EH (cell line): ENCODE results near the gene KRT86.
"Not testable (repeated sequence)": the region's sequence is repeated elsewhere in the genome, so short reads cannot be mapped to it uniquely, and the experiment has no call there.

Experiments used
- DNase-seq: peaks from one replicate; pipeline ENCODE4 v3.0.0-alpha.2; 2015; ENCODE audit warnings: low read depth

KRT86 gene

DNA sequence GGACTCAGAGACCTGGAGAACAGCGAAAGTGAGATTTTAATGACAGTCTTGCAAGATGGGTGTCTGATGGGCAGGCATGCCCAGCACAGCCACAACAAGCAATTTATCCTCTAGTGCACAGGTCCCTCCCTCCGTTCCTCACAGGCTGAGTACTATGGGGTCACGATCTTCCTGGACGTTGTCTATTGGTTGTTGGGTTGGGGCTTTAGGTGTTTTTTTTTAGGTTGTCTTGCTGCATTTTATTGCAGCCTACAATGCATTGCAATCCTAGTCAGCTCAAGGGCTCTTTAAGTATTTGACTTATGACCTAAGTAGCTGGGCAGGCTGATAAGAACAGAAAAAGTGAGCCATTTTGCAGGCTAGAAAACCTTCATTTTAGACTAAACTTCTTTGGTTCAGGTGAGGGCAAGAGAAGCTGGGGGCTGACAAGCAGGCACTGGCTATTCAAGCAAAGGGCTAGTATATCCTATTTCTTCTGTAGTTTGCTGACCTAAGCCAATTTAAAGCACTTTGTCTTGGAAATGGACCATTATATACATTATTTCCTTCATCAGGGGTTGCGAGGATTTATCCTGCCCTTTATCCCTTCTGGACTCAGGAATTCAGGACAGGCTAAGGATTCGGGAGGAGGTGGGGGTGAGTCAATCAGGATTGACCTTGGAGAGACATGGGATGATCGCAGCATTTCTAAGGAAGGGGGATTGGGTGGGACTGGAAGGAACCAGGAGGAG lies 35.4 kb upstream of the KRT86 start:
- no peak for DNase-seq

DNA sequence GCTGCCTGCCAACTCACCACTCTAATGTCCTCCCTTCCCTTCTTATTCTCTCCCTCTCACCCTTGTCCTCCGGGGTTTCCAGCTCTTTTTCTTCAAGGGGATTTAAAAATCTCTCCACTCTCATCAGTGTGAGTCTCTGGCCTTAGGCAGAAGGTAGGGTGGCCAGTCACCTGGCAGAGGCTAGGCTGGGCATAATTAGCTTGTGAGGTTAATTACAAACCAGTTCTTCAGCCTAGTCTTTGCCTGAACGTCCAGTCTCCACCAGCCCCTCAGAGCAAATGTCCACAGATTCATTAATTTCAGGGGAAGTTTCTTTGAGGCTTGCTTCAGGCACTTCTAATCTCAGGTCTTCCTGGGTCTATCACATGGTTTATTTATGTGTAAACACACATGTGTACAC lies 34.7 kb upstream of the KRT86 start:
- no peak for DNase-seq

DNA sequence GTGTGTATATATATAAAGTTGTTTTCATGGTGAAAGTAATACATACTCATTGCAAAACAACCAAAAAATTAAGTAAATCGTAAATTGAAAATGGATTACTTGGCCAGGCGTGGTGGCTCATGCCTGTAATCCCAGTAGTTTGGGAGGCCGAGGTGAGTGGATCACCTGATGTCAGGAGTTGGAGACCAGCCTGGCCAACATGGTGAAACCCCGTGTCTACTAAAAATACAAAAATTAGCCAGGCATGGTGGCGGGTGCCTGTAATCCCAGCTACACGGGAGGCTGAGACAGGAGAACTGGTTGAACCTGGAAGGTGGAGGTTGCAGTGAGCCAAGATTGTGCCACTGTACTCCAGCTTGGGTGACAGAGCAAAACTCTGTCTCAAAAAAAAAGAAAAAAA lies 34.2 kb upstream of the KRT86 start:
- not testable (repeated sequence) for DNase-seq

DNA sequence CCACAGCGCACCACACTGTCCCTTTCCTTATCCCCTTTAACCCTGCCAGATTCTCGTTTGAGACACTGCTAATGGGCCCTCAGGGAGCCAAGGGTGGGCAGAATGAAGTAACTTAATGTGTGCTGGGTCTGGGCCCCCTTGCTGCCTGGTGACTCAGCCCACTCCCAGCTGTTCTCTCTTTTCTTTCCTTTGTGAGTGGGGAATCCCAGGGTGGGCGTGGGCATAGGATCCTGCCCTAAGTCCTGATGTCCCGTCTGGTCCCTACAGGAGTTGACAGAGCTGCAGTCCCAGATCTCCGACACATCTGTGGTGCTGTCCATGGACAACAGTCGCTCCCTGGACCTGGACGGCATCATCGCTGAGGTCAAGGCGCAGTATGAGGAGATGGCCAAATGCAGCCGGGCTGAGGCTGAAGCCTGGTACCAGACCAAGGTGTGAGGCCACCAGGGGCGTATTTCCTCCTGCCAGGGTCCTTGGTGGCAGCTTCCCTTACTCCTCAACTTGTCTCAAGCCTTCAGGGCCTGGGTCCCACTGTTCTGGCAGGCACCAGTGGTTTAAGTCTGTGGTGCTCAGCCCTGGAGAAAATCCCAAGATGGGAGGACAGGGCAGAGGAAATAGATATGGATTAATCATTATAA lies 33.1 kb upstream of the KRT86 start:
- no peak for DNase-seq

DNA sequence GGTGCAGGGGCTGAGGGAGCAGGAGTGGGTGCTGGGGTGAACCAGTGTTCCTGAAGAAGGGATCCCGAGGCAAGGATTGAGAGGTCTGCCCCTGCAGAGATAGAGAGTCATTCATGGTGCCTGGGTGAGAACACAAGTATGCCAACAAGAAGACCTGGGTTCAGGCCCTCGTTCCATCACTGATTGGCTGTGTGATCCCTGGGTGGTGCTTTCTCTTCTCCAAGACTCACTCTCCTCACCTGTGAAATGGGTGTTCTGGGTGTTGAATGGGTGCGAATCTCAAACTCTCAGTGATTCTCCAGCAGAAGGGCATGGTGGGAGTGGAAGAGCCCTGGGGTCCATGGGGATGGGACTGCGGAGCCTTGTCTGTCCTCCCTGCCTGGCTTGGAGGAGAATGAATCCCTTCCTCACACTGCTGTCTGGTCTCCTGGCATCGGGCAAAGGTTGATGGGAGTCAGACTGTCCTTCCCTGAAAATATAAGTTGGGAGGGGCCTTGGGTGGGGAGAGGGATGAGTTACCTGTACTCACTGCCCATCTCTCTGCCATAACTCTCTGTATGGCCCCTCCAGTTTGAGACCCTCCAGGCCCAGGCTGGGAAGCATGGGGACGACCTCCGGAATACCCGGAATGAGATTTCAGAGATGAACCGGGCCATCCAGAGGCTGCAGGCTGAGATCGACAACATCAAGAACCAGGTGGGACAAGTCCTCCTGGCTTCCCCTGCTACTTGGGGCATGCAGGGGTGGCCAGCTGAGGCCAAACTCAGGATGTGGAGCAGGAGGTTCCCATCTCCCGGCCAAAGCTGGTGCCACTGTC lies 31.8 kb upstream of the KRT86 start:
- DNase-seq = no peak

DNA sequence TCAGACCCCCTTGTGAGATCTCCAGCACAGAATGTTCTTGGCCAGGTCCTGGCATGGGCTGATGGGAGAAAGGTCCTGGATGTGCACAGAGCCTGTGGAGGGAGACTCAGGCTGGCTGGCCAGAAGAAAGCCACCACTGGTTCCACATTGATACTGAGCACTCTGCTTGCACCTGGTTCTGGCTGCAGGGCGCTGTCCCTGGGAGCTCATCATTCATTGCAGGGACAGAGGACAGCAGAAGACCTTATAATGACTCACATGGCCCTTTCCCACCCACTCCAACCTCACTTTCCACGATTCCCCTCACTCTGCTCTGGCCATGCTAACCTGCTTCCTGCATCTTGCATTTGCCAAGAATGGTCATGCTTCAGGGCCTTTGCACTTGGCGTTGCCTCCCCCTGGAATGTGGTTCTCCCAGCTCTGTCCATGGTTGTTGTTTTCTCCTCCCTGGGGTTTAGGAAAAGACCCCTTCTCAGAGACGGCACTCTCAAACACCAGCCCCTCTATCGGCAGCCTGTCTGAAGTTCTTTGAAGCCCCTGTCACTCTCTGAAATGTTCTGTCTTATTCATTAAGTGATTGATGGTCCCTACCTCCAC lies 31.1 kb upstream of the KRT86 start:
- peak; percentile 57 for DNase-seq

DNA sequence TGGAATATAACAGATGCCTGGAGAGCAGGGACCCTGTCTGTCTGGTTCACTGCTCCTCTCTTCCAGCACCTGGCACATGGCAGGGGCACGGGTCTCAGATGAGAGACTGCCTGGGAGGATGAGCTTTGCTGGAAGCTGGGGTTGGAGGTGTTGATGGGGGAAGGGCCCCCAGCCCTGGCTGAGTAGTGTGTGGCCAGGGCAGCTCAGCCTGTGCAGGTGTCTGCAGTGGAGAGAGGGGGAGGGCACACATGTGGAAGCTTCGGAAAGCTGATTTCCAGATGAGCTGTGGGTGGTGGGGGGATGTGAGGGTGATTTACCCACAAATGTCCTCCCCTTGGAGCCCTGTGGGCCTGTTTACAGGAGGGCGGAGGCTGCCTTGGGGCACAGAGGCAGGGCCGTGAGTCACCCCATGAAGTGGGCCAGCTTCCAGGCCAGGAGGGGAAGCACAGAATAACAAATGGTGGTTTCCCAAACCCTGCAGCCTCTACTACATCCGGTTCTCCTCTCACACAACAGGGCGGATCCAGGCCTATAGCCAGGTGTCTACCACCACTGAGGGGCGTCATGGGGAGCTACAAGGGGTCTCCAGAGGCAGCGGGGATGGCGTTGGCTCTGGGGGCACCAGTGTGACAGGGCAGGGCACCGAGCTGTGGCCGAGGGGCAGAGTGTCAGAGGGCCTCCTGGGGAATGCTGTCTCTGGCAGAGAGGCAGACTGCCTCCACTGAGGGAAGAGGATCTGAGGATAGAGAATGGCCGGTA lies 30.4 kb upstream of the KRT86 start:
- peak; percentile 95 for DNase-seq

DNA sequence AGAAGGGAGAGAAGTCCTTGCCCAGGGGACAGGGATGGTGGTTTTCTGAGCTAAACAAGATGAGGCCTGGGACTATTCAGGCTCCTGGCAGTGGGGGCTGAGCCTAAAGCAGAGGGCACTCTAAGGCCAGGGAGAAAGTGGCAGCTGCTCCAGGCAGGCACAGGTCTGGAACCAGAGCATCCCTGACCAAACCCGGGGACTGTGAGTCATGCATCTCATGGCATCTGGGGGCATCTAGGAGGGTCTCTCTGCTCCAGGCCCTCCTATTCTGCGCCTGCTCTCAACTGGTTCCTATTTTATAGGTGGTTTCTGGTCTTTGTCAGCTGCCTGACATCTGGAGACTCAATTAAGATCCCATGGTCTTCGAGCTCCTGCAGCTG lies 29.8 kb upstream of the KRT86 start:
- DNase-seq = no peak

DNA sequence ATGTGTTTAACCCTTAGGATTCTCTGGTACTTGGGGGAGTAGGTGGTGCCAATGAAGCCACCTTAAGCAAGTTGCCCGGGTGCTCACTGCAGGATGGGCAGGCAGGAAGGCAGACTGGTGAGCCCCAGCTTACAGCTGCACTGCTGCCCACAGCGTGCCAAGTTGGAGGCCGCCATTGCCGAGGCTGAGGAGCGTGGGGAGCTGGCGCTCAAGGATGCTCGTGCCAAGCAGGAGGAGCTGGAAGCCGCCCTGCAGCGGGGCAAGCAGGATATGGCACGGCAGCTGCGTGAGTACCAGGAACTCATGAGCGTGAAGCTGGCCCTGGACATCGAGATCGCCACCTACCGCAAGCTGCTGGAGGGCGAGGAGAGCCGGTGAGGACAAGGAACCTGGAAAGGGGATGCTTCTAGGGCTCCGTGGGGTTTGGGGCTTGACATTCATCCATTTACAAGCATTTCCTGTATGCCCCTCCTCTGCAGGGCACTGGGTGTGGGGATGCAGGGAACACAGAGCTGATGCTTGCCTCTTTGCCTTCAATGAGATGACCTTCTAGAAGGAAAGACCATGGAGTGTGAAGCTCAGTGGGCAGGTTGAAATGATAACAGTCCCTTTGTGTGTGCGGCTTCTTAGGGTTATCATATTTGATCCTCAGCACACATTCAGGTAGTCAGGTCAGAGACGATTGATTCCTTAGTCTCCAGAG lies 29.0 kb upstream of the KRT86 start:
- no peak for DNase-seq

DNA sequence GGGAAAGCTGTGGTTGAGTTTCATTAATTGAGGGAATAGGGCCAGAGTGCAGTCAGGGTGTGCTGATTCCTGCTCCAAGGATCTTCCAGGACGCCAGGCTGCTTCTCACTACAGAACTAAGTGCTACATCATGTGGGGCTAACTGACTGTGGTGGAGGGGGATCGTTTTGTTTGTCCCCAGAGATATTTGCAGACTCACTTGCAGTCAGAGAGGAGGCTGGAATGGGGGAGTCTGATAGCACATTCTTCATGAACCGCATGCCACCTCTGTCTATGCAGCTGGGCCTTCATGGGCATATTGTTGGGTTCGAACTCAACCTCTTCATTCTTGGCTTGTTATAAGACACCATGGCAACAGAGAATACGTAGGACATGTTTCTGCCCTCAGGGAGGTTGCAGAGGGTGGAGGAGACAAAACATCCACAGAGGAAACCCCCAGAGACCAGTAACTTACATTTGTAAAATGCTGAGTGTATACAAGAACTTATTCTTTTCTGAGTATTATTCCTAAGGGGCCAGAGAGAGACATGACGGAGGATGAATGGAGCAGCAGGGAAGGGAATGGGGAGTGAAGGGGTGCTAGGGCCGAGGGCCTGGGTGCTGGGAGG lies 28.4 kb upstream of the KRT86 start:
- no peak for DNase-seq

DNA sequence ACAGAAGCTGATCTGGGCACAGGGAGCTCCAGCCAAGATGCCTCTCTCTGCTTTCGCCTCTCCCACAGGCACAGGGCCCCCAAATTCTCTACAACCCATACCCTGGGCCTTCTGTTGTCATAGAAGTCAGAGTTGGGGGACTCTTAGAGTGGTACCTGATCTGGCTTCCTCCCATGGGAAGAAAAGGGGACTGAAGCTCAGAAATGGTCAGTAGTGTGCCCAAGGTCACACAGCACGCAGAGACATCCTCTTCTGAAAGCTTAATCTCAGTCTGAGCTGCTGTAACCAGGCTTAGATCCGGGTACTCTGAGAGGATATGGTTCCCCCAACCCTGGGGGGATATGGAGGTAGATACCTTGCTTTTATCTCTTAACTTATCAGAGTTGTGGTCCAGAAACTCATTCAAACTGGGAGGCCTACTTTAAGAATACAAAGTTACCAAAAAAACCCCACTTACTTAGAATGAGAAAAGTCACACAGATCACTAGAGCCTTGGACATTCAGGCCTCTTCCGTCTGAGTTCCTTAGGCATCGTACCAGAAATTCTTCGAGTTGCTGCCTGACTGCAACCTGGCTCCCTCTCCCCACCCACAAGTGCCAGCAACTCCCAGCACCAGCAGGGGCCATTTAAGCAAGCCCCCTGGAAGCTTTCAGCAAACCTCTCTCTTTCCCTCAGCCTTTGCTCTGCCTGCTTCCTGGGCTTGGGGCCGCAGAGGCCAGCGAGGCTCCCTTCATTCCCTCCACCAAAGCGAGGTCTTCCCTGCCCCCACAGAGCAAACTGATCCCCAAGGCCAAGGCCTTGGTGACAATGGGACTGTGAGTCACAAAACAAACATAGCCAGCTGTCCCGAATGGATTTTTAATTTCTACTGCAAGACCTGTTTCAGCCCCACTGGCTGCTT lies 27.5 kb upstream of the KRT86 start:
- no peak for DNase-seq

DNA sequence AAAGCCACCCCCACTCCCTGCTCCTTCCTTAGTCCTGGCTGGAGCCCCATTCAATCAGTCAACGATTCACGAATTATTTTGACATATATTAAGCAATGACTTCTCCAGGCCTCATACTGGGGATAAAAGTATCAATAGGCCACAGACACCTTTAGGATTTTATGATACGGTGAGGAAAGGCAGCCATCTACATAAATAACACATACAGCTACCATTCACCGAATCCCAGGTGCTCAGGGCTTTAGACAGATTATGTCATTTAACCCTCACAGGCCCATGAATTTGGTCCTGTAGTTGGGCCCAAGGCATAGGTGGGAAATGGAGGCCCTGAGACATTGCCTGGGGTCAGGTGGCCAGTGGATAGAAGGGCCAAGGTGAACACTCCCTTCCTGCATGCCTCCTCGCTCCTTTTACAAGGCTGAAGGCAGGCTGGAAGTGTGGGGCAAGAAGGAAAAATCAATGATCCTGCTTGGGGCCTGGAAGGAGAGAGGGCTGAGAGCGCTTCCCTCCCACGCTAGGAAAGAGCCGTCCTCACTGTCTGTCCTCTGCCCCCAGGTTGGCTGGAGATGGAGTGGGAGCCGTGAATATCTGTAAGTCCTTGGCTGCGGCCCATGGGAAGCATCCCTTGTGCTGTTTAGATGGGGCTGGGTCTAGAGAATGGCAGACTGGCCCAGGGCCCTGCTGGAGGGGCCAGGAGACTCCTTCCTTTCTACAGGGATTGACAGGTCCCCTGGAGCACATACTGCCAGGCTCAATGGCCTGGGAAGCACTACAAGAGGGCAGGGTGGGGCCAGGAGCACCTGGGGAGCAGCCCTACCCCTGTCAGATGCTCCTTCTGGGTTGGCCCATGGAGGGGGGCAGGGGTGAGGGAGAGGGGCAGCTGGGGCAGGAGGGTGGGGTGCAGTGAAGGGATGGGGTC lies 26.6 kb upstream of the KRT86 start:
- no peak for DNase-seq

DNA sequence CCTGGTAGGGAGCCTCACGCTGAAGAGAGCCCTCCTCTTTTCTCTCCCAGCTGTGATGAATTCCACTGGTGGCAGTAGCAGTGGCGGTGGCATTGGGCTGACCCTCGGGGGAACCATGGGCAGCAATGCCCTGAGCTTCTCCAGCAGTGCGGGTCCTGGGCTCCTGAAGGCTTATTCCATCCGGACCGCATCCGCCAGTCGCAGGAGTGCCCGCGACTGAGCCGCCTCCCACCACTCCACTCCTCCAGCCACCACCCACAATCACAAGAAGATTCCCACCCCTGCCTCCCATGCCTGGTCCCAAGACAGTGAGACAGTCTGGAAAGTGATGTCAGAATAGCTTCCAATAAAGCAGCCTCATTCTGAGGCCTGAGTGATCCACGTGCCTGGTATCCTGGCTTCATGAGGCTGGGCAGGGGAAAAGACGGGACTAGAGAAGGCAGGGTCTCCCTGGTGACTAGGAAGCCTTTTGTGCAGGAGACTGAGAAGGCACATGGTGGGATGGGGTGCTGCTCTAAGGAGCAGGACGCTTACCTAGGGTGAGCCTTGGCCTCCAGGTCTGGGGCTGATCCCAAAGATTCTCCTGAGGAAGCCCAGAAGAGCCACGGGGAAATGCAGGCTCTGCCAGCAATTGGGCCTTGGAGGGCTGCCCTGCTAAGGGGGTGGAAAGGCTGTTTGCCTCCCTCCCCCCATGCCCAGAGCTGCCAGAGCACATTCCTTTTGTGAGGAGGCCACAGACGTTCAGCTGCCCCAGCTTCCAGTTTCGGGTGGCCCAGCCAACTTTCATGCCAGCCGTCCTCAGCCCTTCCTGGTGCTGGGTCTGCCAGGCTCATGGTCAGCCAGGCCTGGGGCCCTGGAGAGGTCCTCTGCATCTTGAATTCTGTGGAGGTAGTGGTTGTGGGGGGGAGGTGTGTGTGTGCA lies 25.6 kb upstream of the KRT86 start:
- DNase-seq = peak; percentile 55

DNA sequence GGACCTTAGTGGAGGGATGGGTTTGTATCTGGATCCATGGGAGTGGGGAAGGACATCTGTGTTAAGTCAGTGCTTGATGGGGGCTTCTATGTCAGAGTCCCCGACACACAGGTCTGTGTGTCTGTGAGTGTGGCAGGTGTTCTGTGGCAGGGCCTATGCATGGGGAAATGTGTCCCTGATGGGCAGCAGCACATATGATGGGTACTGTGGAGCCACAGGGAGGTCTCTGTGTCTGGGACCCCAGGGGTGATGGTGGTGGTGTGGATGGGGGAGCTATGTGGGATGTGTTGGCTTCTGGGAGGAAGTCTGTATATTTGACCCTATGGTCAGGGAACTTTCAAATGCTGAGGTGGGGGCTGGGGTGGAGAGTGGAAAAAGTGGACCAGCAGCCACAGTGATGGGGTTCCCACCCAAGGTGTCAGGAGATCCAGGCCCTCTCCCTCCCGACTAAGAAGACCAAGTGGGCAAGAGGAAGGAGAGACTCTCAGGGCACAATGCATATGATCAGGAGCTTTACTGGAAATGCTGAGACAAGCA lies 24.9 kb upstream of the KRT86 start:
- DNase-seq = no peak

DNA sequence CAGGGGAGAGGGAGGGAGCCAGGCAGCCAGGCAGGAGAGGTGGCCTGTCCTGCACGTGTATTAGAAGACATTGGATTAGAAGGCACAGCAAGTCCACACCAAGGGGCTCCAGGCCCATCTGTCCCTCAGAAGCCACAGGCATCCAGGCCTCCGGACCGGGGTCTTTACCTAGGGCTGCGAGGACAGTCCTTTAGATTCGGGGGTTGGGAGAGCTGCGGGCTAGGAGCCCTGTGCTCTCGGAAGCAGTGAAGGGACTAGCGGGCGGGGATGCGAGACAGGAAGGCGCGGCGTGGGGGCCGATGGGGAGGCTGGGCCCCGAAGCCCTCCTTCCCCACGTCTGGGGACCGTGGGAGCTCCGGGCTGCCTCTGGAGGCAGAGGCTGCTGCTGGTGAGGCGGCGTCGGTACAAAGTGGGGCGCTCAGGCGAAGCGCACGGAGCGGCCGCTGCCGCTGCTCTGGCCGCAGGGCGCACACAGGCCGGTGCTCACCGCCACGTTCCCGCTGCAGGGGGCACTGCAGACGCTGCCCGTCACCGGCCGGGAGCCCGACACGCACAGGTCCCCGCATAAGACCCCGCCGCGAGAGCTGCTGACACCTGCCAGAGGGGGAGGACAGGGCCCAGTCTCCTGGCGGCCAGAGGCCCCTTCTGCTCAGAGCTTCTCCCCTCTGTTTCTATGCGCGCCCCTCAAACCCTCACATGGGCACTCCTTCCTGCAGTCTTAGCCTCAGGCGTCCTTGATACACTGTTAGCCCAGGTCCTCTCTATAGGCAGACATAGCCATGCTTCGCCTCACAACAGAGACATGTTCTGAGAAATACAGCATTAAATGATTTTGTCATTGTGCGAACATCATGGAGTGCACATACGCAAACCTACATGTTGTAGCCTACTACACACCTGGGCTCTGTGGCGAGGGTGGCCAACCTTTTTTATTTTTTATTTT lies 24.1 kb upstream of the KRT86 start:
- DNase-seq = no peak

DNA sequence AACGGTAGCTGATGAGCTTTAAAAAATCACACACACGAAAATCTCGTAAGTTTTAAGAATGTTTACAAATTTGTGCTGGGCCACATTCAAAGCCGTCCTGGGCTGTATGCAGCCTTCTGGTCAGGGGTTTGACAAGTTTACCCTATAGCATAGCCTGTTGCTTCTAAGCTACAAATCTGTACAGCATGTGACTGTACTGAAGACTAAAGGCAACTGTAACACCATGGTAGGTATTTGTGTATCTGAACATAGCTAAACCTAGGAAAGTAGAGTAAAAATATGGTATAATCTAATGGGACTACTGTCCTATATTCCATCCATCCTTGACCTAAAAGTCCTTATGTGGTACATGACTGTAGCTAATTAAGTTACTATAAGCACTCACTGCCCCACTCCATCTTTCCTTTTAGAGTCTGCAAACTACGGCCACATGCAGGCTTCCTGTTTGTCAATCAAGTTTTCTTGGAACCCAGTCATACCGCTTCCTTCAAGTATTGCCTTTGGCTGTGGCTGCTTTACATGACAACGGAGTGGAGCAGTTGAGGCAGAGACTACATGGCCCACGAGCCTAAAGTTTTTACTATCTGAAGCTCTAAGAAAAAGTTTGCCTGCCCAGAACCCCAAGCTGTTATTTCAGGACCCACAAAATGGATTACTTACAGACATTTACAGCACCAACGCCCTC lies 22.9 kb upstream of the KRT86 start:
- DNase-seq = no peak
